Small intestine (tissue), 7 donors: ENCODE measurements around the gene IQCM. TPM values are rescaled to one million over a fixed set of nuclear protein-coding genes. Genes with fewer than 3 reads are reported as not detected.
"Not testable (repeated sequence)": the region's sequence is repeated elsewhere in the genome, so short reads cannot be mapped to it uniquely, and the experiment has no call there.

Source experiments
- DNase-seq, 2 donors: peaks; one replicate each; pipeline versions ENCODE4 v3.0.0 to v3.0.0-alpha.2; 2013
- FAIRE-seq: peaks from 2 replicates; lab custom pipeline; 2012; peaks lifted over from hg19 to GRCh38; lab: Jason Lieb, UNC
- H3K27ac ChIP-seq, 3 donors: one replicate each; pipeline ENCODE4 v1.5.1; 2013; ENCODE audit warnings: low read length in 2 of 3, mild to moderate bottlenecking in 2 of 3, control low read depth in 1 of 3, inconsistent platforms in 1 of 3, low read depth in 1 of 3, moderate library complexity in 1 of 3
- H3K27me3 ChIP-seq, 3 donors: one replicate each; pipeline ENCODE4 v1.6.1; 2013; ENCODE audit warnings: low read length in 3 of 3, inconsistent platforms in 1 of 3; ENCODE audit not compliant: control insufficient read depth in 3 of 3, insufficient read depth in 3 of 3
- H3K36me3 ChIP-seq, 3 donors: one replicate each; pipeline ENCODE4 v1.6.1; 2013; ENCODE audit warnings: low read length in 3 of 3, inconsistent platforms in 1 of 3, low read depth in 1 of 3, mild to moderate bottlenecking in 1 of 3, moderate library complexity in 1 of 3; ENCODE audit not compliant: control insufficient read depth in 3 of 3, insufficient read depth in 2 of 3
- H3K4me1 ChIP-seq, 3 donors: one replicate each; pipeline ENCODE4 v1.6.1; 2013; ENCODE audit warnings: low read length in 2 of 3, inconsistent platforms in 1 of 3, low read depth in 1 of 3, mild to moderate bottlenecking in 1 of 3, moderate library complexity in 1 of 3; ENCODE audit not compliant: control insufficient read depth in 3 of 3, insufficient read depth in 2 of 3
- H3K4me3 ChIP-seq, 3 donors: one replicate each; pipeline ENCODE4 v1.5.1; 2013; ENCODE audit warnings: low read length in 3 of 3, control low read depth in 1 of 3, inconsistent platforms in 1 of 3, low read depth in 1 of 3, mild to moderate bottlenecking in 1 of 3, moderate library complexity in 1 of 3
- H3K9me3 ChIP-seq, 2 donors: one replicate each; pipeline ENCODE4 v1.6.1; 2013; ENCODE audit warnings: low read depth in 1 of 2, low read length in 1 of 2; ENCODE audit not compliant: control insufficient read depth in 2 of 2, insufficient read depth in 1 of 2
- WGBS, 3 donors: extraction: QIAGEN DNeasy Blood & Tissue Kit; methylation state at CpG; one replicate each; pipeline ENCODE4 v1.1.7; 2013; 5-methylcytosine and 5-hydroxymethylcytosine counted together
- polyA plus RNA-seq, 4 donors: library from polyadenylated mRNA; stranded (reverse) in 3 of 4; unstranded in 1 of 4; fragments of 200-250 nt in 3 of 4; fragments of 120-200 nt in 1 of 4; gene quantifications; one replicate each; pipeline versions ENCODE4 v1.2.1 to v1.2.3, GENCODE V29; 2013
- donor health status: healthy with polysubstance abuse.
- donor health status: control.
- donor health status: control.
- donor health status: Bipolar disorder and iron deficiency.
- donor health status: healthy.

Gene IQCM
- polyA plus RNA-seq, 4 donors: 0.38 TPM; not detected in 3

DNA sequence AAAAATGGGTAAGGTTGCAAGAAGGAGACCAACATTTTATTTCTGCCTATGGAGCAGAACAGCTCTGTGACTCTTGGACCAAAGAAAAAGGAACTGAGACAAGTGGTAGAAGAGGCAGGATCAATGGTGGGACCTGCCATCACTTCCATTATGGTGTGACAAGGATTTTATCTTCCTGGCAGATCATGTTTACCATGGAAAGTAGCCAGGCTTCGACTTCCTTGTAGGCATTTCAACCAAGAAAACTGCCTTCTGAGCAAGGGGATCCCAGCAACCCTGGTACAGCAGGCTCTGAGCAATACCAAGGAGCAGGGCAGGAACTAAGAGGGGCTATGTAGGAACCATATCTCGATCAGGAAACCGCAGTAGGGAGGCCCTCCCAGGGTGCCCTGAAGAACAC, 317.4 kb downstream of the IQCM start:
- no peak overlapping the region for H3K27ac ChIP-seq
- 49 to 57% (median 52%) methylated on average over 3 of the region's 3 CpGs for WGBS, 3 donors
- DNase-seq: no peak
- no peaks in the 10 kb centered on the region for H3K9me3 ChIP-seq
- H3K4me1 ChIP-seq: peaks cover 0 to 2% (median 0%) of the 10 kb centered on the region in 3 donors
- no peak overlapping the region for H3K4me3 ChIP-seq
- no peaks in the 10 kb centered on the region for H3K27me3 ChIP-seq
- no peaks in the 10 kb centered on the region for H3K36me3 ChIP-seq
- no peak for FAIRE-seq

DNA sequence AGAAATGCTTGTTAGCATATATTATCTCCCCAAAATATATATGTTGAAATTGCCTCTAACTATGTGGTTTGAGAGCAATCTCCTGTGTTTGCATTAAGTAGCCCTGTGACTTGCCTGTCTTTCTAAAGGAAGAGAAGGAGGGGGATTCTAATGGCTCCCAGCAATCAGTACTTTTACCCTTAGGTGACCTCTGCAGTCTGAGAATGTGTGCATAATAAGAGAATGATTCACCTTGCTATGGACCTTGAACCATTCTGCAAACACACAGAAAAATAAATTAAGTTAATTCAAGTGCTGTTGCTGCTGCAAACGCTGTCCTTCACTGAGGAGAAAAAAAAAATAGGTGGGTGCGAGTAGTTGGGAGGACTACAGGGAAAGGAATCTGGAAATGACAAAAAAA, 322.2 kb downstream of the IQCM start:
- 11 to 36% (median 23%) methylated on average over 2 of the region's 2 CpGs for WGBS, 3 donors
- DNase-seq (peak; percentile 0 to 74), FAIRE-seq (no peak)
- peaks cover 0 to 2% (median 0%) of the 10 kb centered on the region in 3 donors for H3K4me1 ChIP-seq
- H3K27me3 ChIP-seq: no peaks in the 10 kb centered on the region
- H3K36me3 ChIP-seq: no peaks in the 10 kb centered on the region
- H3K9me3 ChIP-seq: no peaks in the 10 kb centered on the region
- no peak overlapping the region for H3K4me3 ChIP-seq
- no peak overlapping the region for H3K27ac ChIP-seq

DNA sequence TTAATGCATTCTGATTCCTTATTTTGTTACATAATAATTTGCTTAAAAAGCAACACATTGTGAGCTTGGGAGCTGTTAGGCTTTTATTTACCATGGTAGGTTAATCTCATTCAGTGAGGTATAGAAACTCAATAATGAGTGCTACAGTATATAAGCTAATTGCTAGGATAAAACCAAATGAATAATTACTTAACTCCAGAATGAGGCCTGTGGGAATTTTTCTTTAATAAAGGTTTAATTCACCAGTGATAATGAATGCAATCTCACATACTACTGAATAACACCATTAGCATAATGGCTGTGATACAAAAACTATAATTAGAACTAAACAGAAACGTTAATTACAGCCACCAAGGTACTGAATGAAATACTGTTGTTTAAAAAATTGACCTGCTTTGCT, 326.3 kb downstream of the IQCM start:
- H3K9me3 ChIP-seq: no peaks in the 10 kb centered on the region
- H3K4me1 ChIP-seq: peaks cover 0 to 2% (median 0%) of the 10 kb centered on the region in 3 donors
- no peak overlapping the region for H3K4me3 ChIP-seq
- DNase-seq: no peak
- no peaks in the 10 kb centered on the region for H3K36me3 ChIP-seq
- H3K27ac ChIP-seq: no peak overlapping the region
- WGBS, 3 donors: 42 to 65% (median 65%) methylated on average over 1 of the region's 1 CpG
- no peak for FAIRE-seq
- H3K27me3 ChIP-seq: no peaks in the 10 kb centered on the region

DNA sequence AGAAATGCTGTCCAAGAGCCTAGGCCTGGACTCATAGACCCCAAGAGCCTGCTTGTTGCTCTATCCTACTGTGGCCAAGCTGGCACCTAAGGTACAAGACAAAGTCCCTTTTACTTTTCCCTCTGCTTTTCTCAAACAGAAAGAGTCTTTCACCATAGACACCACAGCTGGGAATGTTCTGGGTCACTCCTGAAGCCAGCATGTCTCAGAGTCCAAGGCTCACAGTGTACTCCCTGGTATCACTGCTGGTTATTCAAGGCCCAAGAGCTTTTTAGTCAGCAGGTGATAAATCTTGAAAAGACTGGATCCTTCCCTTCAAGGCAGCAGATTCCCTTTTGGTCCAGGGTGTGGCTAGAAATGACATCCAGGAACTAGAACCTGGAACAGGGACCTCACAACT, 328.8 kb downstream of the IQCM start:
- peak in 1 of 2 donors; percentile 13 for DNase-seq
- H3K27me3 ChIP-seq: no peaks in the 10 kb centered on the region

DNA sequence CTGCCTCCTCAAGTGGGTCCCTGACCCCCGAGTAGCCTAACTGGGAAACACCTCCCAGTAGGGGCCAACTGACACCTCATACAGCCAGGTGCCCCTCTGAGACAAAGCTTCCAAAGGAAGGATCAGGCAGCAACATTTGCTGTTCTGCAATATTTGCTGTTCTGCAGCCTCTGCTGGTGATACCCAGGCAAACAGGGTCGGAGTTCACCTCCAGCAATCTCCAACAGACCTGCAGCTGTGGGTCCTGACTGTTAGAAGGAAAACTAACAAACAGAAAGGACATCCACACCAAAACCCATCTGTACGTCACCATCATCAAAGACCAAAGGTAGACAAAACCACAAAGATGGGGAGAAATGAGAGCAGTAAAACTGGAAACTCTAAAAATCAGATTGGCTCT, 347.0 kb downstream of the IQCM start:
- FAIRE-seq: not testable (repeated sequence)

More for the DNA sequence above, 328.8 kb downstream of the IQCM start:
- no peaks in the 10 kb centered on the region for H3K36me3 ChIP-seq
- H3K4me1 ChIP-seq: no peaks in the 10 kb centered on the region
- no peak overlapping the region for H3K27ac ChIP-seq
- no peaks in the 10 kb centered on the region for H3K9me3 ChIP-seq
- no peak for FAIRE-seq
- no peak overlapping the region for H3K4me3 ChIP-seq

DNA sequence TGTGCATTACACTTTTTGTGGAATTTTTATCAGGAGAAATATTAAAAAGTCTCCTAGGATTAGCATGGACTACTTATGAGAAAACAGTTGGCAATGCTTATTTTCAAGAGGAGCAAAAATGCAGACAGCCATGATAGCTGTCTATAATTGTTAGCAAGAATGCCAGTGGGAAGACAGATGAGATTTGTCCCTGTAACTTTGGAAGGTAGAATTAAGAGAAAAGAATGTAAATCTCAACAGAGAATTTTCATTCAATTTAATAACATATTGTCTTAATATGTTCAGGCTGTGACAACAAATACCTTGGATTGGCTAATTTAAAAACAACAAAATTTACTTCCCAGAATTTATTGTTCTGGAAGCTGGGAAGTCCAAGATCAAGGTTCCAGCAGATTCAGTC, 349.2 kb downstream of the IQCM start:
- Histone ChIP-seq H3K9me3 (no peaks in the 10 kb centered on the region), H3K36me3 (no peaks in the 10 kb centered on the region), H3K27ac (no peak overlapping the region), H3K4me3 (no peak overlapping the region), H3K4me1 (no peaks in the 10 kb centered on the region), H3K27me3 (no peaks in the 10 kb centered on the region)
- DNase-seq (no peak), FAIRE-seq (no peak)

More for the DNA sequence above, 347.0 kb downstream of the IQCM start:
- not testable (repeated sequence) for H3K4me1 ChIP-seq, DNase-seq, H3K27me3 ChIP-seq, H3K27ac ChIP-seq, H3K9me3 ChIP-seq, H3K4me3 ChIP-seq, H3K36me3 ChIP-seq
- WGBS, 3 donors: 58 to 79% (median 62%) methylated on average over 3 of the region's 3 CpGs

DNA sequence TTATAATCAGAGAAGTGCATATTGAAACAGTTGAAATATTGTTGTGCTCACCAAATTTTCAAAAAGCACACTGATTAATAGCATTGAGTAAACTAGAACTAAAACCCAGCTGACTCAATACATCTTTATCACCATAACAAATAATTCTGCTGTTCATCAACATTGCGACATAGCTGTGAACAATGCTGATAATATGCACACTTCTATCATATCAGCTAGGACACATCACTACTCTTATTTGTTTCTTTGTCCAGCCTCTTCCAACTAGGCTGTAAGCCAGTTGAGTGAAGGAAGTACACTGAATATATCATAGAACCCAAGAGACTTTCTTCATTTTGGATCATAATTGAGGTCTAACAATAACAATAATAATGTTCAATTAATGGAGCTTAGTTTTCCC, 349.7 kb downstream of the IQCM start:
- Histone ChIP-seq H3K9me3 (no peaks in the 10 kb centered on the region), H3K27ac (no peak overlapping the region), H3K27me3 (no peaks in the 10 kb centered on the region), H3K4me3 (no peak overlapping the region), H3K4me1 (no peaks in the 10 kb centered on the region), H3K36me3 (no peaks in the 10 kb centered on the region)
- 63 to 75% (median 75%) methylated on average over 1 of the region's 1 CpG for WGBS, 3 donors
- FAIRE-seq: no peak
- no peak for DNase-seq

DNA sequence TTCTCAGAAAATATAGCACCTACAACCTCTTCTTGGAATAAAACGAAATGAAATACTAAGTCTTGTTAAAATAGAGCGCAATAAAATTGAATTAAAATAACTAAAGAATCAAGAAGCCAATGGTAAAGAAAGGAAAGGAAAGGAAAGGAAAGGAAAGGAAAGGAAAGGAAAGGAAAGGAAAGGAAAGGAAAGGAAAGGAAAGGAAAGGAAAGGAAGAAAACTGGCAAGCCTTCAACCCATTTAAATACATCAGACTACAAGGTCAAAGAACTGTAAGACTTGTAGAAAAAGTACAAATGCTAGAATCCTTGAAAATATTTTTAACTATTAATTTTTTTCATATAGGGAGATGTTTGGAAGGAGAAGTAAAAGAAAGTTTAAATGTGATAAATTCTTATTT, 372.1 kb downstream of the IQCM start:
- WGBS, 3 donors: 83 to 89% (median 85%) methylated on average over 2 of the region's 2 CpGs
- no peak for DNase-seq
- Histone ChIP-seq H3K27me3 (no peaks in the 10 kb centered on the region), H3K9me3 (no peaks in the 10 kb centered on the region), H3K36me3 (no peaks in the 10 kb centered on the region), H3K4me3 (no peak overlapping the region), H3K4me1 (peaks cover 0 to 5% (median 0%) of the 10 kb centered on the region in 3 donors), H3K27ac (no peak overlapping the region)
- no peak for FAIRE-seq

DNA sequence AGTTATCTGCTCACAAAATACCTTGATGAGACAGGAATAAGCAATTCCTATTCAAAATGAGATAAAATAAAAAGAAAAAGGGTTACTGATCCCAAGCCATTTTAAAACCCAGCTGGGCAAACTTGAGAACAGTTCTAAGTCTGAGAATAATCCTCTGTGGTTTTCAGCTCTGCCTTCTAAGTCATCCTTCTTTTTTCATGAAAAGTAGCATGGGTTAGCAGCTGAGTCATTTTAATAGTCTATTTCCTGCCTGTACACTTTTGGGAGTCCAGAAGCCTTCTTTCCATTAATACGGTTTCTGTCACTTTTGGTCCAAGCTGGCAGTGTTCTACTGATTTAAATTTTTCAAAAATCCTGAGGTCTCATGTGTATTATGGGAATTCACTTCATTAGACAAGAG, 374.3 kb downstream of the IQCM start:
- no peak overlapping the region for H3K4me3 ChIP-seq
- no peaks in the 10 kb centered on the region for H3K9me3 ChIP-seq
- no peaks in the 10 kb centered on the region for H3K36me3 ChIP-seq
- WGBS, 3 donors: 55 to 80% (median 77%) methylated on average over 1 of the region's 1 CpG
- no peak overlapping the region for H3K27ac ChIP-seq
- H3K4me1 ChIP-seq: peaks cover 0 to 5% (median 0%) of the 10 kb centered on the region in 3 donors
- no peaks in the 10 kb centered on the region for H3K27me3 ChIP-seq
- DNase-seq (no peak), FAIRE-seq (no peak)
